ENCODE data around the gene FKBP1B. TPM values are rescaled to one million over a fixed set of nuclear protein-coding genes. Genes with fewer than 3 reads are reported as not detected.
"Not testable (repeated sequence)": the region's sequence is repeated elsewhere in the genome, so short reads cannot be mapped to it uniquely, and the experiment has no call there.

The FKBP1B gene
- total RNA-seq, 1 donor from 2014 or later: 1.4 TPM

DNA sequence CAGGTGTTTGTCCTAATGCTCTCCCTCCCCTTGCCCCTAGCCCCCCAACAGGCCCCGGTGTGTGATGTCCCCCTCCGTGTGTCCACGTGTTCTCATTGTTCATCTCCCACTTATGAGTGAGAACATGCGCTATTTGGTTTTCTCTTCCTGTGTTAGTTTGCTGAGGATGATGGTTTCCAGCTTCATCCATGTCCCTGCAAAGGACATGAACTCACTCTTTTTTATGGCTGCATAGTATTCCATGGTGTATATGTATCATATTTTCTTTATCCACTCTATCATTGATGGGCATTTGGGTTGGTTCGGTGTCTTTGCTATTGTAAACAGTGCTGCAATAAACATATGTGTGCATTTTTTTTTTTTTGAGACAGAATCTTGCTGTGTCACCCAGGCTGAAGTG lies 43.7 kb downstream of the FKBP1B start:
- intact Hi-C loops (cut with micrococcal nuclease): not testable (repeated sequence)

DNA sequence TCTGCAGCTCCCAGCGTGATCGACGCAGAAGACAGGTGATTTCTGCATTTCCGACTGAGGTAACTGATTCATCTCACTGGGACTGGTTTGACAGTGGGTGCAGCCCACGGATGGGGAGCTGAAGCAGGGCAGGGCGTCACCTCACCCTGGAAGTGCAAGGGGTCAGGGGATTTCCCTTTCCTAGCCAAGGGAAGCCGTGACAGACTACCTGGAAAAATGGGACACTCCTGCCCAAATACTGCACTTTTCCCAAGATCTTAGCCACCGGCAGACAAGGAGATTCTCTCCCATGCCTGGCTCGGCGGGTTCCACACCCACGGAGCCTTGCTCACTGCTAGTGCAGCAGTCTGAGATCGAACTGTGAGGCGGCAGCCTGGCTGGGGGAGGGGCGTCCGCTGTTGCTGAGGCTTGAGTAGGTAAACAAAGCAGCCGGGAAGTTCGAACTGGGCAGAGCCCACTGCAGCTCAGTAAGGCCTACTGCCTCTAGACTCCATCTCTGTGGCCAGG lies 45.7 kb downstream of the FKBP1B start:
- intact Hi-C loops (cut with micrococcal nuclease): not testable (repeated sequence)

DNA sequence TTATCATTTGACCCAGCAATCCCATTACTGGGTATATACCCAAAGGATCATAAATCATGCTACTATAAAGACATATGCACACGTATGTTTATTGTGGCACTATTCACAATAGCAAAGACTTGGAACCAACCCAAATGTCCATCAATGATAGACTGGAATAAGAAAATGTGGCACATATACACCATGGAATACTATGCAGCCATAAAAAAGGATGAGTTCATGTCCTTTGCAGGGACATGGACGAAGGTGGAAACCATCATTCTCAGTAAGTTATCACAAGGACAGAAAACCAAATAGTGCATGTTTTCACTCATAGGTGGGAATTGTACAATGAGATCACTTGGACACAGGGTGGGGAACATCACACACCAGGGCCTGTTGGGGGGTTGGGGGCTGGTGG lies 51.2 kb downstream of the FKBP1B start:
- intact Hi-C loops (cut with micrococcal nuclease): not testable (repeated sequence)

DNA sequence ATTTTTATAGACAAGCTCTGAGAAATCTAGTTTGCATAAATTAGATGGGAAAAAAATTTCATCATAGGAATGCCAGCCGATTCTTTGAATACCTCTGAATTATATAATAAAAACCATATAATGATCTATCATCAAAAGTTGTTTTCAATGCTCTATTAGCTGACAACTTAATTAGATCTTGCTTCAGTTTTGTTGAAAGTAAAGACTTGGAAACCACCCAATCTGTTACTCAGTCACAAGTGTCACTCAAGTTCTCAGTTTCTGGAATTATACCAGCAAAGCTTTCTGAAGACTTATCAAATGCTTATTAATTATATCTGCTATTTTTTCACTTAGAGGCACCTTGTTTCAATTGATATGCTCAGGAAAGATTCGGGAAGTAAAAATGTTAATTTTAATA lies 52.5 kb downstream of the FKBP1B start:
- intact Hi-C loops (cut with micrococcal nuclease): no loop called here

DNA sequence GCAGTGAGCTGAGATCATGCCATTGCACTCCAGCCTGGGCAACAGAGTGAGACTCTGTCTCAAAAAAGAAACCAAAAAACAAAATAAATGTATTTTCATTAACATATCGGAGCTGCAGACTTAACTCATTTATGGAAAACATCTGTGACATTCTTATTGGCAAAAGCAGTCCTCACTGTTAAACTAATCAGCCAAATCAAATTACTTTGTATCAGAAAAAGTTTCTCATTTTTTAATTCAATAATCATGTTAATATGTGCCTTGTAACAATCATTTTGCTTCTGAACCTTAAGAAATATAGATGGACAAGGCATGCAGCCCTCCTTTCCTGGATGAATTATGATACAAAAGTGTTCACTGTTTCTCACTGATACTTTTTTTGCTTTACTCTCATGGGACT lies 53.1 kb downstream of the FKBP1B start:
- intact Hi-C loops (cut with micrococcal nuclease): no loop called here

DNA sequence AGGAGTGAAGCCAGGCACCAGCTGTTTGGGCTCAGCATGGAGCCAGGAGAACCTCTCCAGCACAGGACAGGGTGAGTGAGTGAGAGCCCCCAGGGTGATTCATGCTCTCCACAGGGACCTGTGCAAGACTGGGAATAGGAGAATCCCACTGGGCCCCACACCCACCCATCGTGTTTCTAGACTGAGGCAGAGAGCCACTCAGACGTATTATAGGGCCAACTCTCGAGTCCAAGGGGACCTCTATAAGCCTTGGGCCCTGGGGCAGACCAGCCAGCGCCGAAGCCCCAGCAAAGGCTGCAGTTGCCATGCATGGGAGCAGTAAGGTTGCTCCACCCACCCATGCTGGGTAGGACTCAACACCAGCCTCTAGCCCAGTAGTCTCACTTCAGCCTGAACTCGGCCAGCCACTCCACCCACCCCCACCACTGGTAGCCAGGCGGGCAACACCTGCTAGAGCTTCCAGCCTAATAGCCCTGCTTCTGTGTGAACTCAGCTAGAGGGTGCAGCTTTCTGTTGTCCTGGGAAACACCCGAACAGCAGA lies 54.6 kb downstream of the FKBP1B start:
- intact Hi-C loops (cut with micrococcal nuclease): no loop called here

DNA sequence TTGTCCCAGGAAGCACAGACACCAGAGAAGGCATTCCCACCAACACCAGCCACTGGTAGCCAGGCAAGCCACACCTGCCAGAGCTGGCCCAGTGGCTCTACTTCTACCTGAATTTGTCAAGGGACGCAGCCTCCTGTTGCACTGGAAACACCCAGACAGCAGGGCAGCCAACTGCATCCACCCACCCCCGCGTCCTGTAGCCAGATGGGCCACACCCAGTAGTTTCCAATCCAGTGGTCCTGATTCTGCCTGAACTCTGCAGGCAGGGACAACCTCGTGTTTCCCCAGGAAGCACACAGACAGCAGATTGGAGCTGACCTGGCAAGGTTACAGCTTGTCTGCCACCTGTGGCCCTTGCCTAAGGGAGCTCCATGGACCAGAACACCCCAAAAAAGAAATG lies 55.4 kb downstream of the FKBP1B start:
- intact Hi-C loops (cut with micrococcal nuclease): no loop called here

DNA sequence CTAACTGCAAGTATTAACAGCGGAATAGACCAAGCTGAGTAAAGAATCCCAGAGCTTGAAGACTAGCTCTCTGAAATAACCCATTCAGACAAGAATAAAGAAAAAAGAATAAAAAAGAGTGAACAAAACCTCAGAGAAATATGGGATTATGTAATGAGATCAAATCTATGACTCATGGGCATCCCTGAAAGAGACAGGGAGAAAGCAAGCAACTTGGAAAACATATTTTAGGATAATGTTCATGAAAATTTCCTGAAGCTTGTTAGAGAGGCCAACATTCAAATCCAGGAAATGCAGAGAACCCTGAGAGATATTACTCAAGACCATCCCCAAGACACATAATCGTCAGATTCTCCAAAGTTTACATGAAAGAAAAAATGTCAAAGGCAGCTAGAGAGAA lies 56.3 kb downstream of the FKBP1B start:
- intact Hi-C loops (cut with micrococcal nuclease): no loop called here

DNA sequence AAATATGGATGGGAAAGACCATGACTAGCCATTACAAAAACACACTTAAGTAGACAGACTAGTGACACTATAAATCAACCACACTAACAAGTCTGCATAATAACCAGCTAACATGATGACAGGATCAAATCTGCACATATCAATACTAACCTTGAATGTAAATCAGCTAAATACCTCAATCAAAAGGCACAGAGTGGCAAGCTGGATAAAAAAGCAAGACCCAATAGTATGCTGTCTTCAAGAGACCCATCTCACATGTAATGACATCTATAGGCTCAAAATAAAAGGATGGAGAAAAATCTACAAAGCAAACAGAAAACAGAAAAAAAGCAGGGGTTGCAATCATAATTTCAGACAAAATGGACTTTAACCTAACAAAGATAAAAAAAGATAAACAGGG lies 57.2 kb downstream of the FKBP1B start:
- intact Hi-C loops (cut with micrococcal nuclease): no loop called here

DNA sequence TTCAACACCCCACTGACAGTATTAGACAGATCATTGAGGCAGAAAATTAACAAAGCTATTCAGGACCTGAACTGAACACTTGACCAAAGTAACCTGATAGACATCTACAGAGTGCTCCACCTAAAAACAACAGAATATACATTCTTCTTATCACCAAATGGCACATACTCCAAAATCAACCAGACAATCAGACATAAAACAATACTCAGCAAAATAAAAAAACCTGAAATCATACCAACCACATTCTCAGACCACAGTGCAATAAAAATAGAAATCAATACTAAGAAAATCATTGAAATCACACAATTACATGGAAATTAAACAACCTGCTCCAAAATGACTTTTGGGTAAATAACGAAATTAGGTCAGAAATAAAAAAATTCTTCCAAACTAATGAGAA lies 57.8 kb downstream of the FKBP1B start:
- intact Hi-C loops (cut with micrococcal nuclease): no loop called here

DNA sequence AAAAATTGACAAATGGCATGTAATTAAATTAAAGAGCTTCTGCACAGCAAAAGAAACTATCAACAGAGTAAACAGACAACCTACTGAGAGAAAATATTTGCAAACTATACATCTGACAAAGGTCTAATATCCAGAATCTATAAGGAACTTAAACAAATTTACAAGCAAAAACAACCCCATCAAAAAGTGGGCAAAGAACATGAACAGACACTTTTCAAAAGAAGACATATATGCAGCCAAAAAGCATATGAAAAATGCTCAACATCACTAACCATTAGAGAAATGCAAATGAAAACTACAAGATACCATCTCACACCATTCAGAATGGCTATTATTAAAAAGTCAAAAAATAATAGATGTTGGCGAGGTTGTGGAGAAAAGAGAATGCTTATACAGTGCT lies 59.9 kb downstream of the FKBP1B start:
- intact Hi-C loops (cut with micrococcal nuclease): not testable (repeated sequence)

DNA sequence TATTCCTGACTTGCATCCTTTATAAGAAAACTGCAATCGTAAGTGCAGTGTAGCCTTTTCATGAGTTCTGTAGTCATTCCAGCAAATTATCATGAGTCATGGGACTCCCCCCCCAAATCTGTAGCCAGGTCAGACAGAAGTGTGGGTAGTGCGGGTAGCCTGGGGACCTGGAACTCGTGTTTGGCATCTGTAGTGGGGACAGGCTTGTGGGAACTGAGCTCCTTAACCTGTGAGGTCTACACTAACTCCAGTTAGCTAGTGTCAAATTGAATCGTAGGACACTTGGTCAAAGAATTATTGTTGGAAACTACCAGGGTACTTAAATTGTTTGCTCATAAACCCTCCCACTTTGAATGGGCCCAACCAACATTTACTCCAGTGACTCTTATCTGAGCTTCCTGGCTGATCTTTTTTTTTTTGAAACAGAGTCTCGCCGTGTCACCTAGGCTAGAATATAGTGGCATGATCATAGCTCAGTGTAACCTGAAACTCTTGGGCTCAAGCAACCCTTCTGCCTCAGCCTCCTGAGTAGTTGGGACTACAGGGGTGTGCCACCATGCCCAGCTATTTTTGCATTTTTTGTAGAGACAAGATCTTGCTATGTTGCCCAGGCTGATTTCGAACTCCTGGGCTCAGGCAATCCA lies 61.2 kb downstream of the FKBP1B start:
- intact Hi-C loops (cut with micrococcal nuclease): no loop called here

DNA sequence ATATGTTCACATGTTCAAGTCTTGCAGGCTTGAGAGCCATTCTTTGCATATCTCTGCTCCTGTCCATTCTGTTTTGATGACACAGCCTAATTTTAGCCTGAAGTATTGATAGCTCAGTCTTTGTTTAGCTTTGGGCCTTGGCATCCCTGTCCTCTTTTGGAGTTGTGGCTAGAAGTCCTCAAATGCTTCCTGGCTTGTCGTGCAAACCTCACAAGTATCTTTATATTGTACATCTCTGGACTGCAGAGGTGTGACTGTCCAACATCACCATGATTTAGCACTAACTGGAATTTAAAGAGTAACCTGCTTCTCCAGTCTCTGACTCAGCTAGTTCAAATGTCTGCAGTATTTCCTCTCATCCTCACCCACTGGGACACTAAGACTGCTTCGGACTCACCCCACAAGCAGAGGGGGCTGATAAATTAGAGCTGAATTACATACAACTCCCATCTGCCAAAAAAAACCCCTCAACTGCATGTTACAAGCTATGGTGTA lies 61.9 kb downstream of the FKBP1B start:
- intact Hi-C loops (cut with micrococcal nuclease): no loop called here

Other genes with a start within 250 kb of the FKBP1B start
- gene ATAD2B, start 122.6 kb upstream of the FKBP1B start, total RNA-seq: 27.6 and 28.8 TPM in 2 replicates
- gene UBXN2A, start 109.3 kb upstream of the FKBP1B start, total RNA-seq: 9.7 and 11.6 TPM in 2 replicates
- 0.07 and 0.44 TPM in 2 replicates for gene MFSD2B, start 39.7 kb upstream of the FKBP1B start, total RNA-seq
- gene WDCP, start 2.4 kb upstream of the FKBP1B start, total RNA-seq: 19.9 and 20.2 TPM in 2 replicates
- gene SF3B6, start 26.6 kb downstream of the FKBP1B start, total RNA-seq: 90.9 and 94.3 TPM in 2 replicates
- gene TP53I3, start 35.1 kb downstream of the FKBP1B start, total RNA-seq: 0.91 and 1.1 TPM in 2 replicates
- gene PFN4, start 73.6 kb downstream of the FKBP1B start, total RNA-seq: 0.29 TPM in 1 of 2 replicates, not detected in the other
- gene FAM228B, start 73.7 kb downstream of the FKBP1B start, total RNA-seq: 7.8 and 10.1 TPM in 2 replicates
- not detected in 2 replicates for gene FAM228A, start 125.3 kb downstream of the FKBP1B start, total RNA-seq

Measured in T-helper 1 cell treated with Interleukin-12 subunit alpha and Interleukin-12 subunit beta and Interleukin-4 antibody, amounts not matched to agents 30 ng/mL and 1 ng/mL, for 36 hours (primary cell).